B cell (primary cell): ENCODE measurements around the gene KLHL22. TPM values are rescaled to one million over a fixed set of nuclear protein-coding genes. Genes with fewer than 3 reads are reported as not detected.

Experiments
- ATAC-seq: fragments of 200-7000 bp; cut with Tn5 transposase; one replicate; pipeline ENCODE4 v1.10.0; 2021; ENCODE audit warnings: low read depth, mild to moderate bottlenecking, moderate number of reproducible peaks, moderate library complexity
- CTCF ChIA-PET: fragments of 350-600 bp; sonication (Branson Sonifier 250); formaldehyde crosslinking; loops from one replicate; lab custom pipeline; 2021; ENCODE audit warnings: antibody characterized with exemption, inconsistent platforms; lab: Charles Lee
- POLR2A ChIA-PET: fragments of 350-600 bp; sonication (Branson Sonifier 250); formaldehyde crosslinking; loops from one replicate; lab custom pipeline; 2021; ENCODE audit warnings: antibody characterized with exemption; lab: Charles Lee
- DNase-seq: peaks from one replicate; pipeline ENCODE4 v3.0.0; 2013
- H2AFZ ChIP-seq: 2 replicates; pipeline ENCODE4 v1.6.1; 2012; ENCODE audit warnings: mild to moderate bottlenecking, low read depth, low read length; ENCODE audit not compliant: insufficient read depth, poor library complexity, severe bottlenecking
- H3K27ac ChIP-seq, 2 donors: 1 replicate in 1 of 2; 2 replicates in 1 of 2; pipeline ENCODE4 v1.5.1; 2012 to 2013; ENCODE audit warnings: low read length in 2 of 2, mild to moderate bottlenecking in 2 of 2, moderate library complexity in 1 of 2
- H3K27me3 ChIP-seq, 4 experiments: fragments of 200-600 bp in 1 of 4; sonication (generic) in 1 of 4; replicated peaks in 1 of 4; 1 replicate in 2 of 4; 2 replicates in 2 of 4; pipeline versions ENCODE4 v1.6.1 to v1.7.0; 2013 to 2016; ENCODE audit warnings: low read length in 3 of 4, mild to moderate bottlenecking in 2 of 4, mixed read lengths in 1 of 4, moderate library complexity in 1 of 4; ENCODE audit not compliant: insufficient read depth in 4 of 4, control insufficient read depth in 3 of 4; ENCODE audit errors: control extremely low read depth in 1 of 4
- H3K36me3 ChIP-seq, 2 experiments: replicated peaks in 1 of 2; 1 replicate in 1 of 2; 2 replicates in 1 of 2; pipeline versions ENCODE4 v1.6.1 to v1.7.1; 2013; ENCODE audit warnings: low read length in 1 of 2; ENCODE audit not compliant: insufficient read depth in 2 of 2, control insufficient read depth in 1 of 2; ENCODE audit errors: control extremely low read depth in 1 of 2, extremely low read depth in 1 of 2
- H3K4me1 ChIP-seq, 2 donors: fragments of 200-600 bp in 1 of 2; sonication (generic) in 1 of 2; 1 replicate in 1 of 2; 2 replicates in 1 of 2; pipeline versions ENCODE4 v1.5.1 to v1.6.1; 2013 to 2017; ENCODE audit warnings: low read length in 2 of 2; ENCODE audit not compliant: control insufficient read depth in 2 of 2, insufficient read depth in 2 of 2
- H3K4me2 ChIP-seq: replicated peaks from 2 replicates; pipeline ENCODE3; 2012; ENCODE audit warnings: mild to moderate bottlenecking, low read depth, low read length; ENCODE audit not compliant: poor library complexity, severe bottlenecking
- H3K4me3 ChIP-seq, 5 experiments: fragments of 200-600 bp in 1 of 5; sonication (generic) in 1 of 5; 1 replicate in 3 of 5; 2 replicates in 2 of 5; pipeline versions ENCODE4 v1.5.1 to v1.7.0; 2011 to 2016; ENCODE audit warnings: low read length in 4 of 5, mild to moderate bottlenecking in 4 of 5, low read depth in 2 of 5, control low read depth in 1 of 5, moderate library complexity in 1 of 5; ENCODE audit not compliant: insufficient read depth in 1 of 5; ENCODE audit errors: control extremely low read depth in 1 of 5, extremely low read depth in 1 of 5
- H3K79me2 ChIP-seq: fragments of 200-600 bp; sonication (generic); one replicate; pipeline ENCODE4 v1.6.0; 2016; ENCODE audit warnings: low read length; ENCODE audit not compliant: control insufficient read depth, insufficient read depth
- H3K9ac ChIP-seq: fragments of 200-600 bp; sonication (generic); 2 replicates; pipeline ENCODE4 v1.6.1; 2017; ENCODE audit warnings: mild to moderate bottlenecking, low read length, moderate library complexity
- H3K9me3 ChIP-seq, 3 donors: one replicate each; pipeline versions ENCODE4 v1.6.1 to v1.7.1; 2013; ENCODE audit warnings: low read length in 2 of 3; ENCODE audit not compliant: control insufficient read depth in 2 of 3, insufficient read depth in 1 of 3; ENCODE audit errors: control extremely low read depth in 1 of 3
- H4K20me1 ChIP-seq: 2 replicates; pipeline ENCODE4 v1.6.0; 2012; ENCODE audit warnings: mild to moderate bottlenecking, low read length; ENCODE audit not compliant: insufficient read depth, control insufficient read depth, poor library complexity, severe bottlenecking
- H3K27ac Mint-ChIP-seq: one replicate; pipeline ENCODE4 v1.8.0; 2021; ENCODE audit warnings: mixed read lengths
- H3K27me3 Mint-ChIP-seq: one replicate; pipeline ENCODE4 v1.8.0; 2021; ENCODE audit warnings: mixed read lengths
- H3K4me1 Mint-ChIP-seq: one replicate; pipeline ENCODE4 v1.8.0; 2021; ENCODE audit warnings: mixed read lengths
- H3K4me3 Mint-ChIP-seq: one replicate; pipeline ENCODE4 v1.8.0; 2021; ENCODE audit warnings: mixed read lengths
- H3K9me3 Mint-ChIP-seq: one replicate; pipeline ENCODE4 v1.8.0; 2022; ENCODE audit warnings: mixed read lengths; ENCODE audit not compliant: insufficient read depth
- CTCF ChIP-seq: fragments of 200-600 bp; IDR thresholded peaks from one replicate; pipeline ENCODE4 v1.8.0; 2022; ENCODE audit warnings: antibody characterized with exemption, mild to moderate bottlenecking
- EZH2 ChIP-seq: IDR thresholded peaks from 2 replicates; pipeline ENCODE4 v1.6.1; 2012; ENCODE audit warnings: borderline replicate concordance, low read depth, mild to moderate bottlenecking, moderate library complexity, low read length; ENCODE audit not compliant: insufficient read depth, poor library complexity, severe bottlenecking
- WGBS: methylation state at CpG from one replicate; pipeline ENCODE4 v1.1.5; 2013; ENCODE audit warnings: missing lambda C conversion rate; ENCODE audit not compliant: insufficient coverage; 5-methylcytosine and 5-hydroxymethylcytosine counted together
- intact Hi-C: fragments of 100-400 bp; cut with micrococcal nuclease; formaldehyde crosslinking; loops from one replicate; pipeline ENCODE4 v1.10.0; 2022
- polyA plus RNA-seq: library from polyadenylated mRNA; depleted of rRNA; stranded (reverse); fragments of >200 nt; gene quantifications from 2 replicates; pipeline ENCODE4 v1.2.3, GENCODE V29; 2012
- total RNA-seq, 2 donors: library from RNA; stranded (reverse); fragments of 120-200 nt in 1 of 2; gene quantifications; 1 replicate in 1 of 2; 2 replicates in 1 of 2; pipeline versions ENCODE4 v1.2.3 to v1.2.4, GENCODE V29; 2013 to 2022

Gene KLHL22
- total and polyA plus RNA-seq, 2 donors (not counting 1 experiment from before 2014, with no cell fraction given), result 37.0 to 45.6 TPM

DNA sequence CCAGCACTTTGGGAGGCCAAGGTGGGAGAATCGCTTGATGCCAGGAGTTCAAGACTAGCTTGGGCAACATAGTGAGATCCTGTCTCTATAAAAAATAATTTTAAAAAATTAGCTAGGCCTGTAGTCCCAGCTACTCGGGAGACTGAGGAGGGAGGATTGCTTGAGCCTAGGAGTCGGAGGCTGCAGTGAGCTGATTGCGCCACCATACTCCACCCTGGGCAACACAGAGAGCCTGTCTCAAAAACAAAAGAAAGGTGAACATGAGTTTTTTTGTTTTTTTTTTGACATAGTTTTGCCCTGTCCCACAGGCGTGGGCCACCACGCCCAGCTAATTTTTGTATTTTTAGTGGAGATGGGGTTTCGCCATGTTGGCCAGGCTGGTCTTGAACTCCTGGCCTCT, 29.5 kb upstream of the KLHL22 start:
- Histone ChIP-seq H4K20me1 (peaks cover 95% of the 10 kb centered on the region), H2AFZ (no peak overlapping the region), H3K9me3 (no peaks in the 10 kb centered on the region), H3K27me3 (no peaks in the 10 kb centered on the region), H3K79me2 (peaks cover 99% of the 10 kb centered on the region), H3K27ac (no peak overlapping the region), H3K4me3 (no peak overlapping the region), H3K36me3 (peaks cover 5 to 44% of the 10 kb centered on the region in 2 experiments), H3K4me1 (peaks cover 3 to 20% of the 10 kb centered on the region in 2 donors), H3K9ac (no peak overlapping the region), H3K4me2 (no peak overlapping the region)
- H3K4me1 Mint-ChIP-seq, result peaks cover 29% of the 10 kb centered on the region
- H3K27ac Mint-ChIP-seq, result no peak overlapping the region
- no peaks in the 10 kb centered on the region for H3K9me3 Mint-ChIP-seq
- WGBS, result 93% methylated on average over 2 of the region's 7 CpGs
- ChIA-PET CTCF (interaction anchor here (1.9 kb wide), 1 partner anchor 69 kb away, joined by 5 read pairs; no protein-coding TSS in a partner anchor), POLR2A (interaction anchor here (0.7 kb wide), 1 partner anchor 15 kb away, joined by 7 read pairs; no protein-coding TSS in a partner anchor)
- ATAC-seq (no peak), DNase-seq (no peak)
- H3K27me3 Mint-ChIP-seq, result no peaks in the 10 kb centered on the region
- no peak overlapping the region for H3K4me3 Mint-ChIP-seq
- TF ChIP-seq EZH2 (no peak), CTCF (no peak)
- intact Hi-C loops, result no loop called here

DNA sequence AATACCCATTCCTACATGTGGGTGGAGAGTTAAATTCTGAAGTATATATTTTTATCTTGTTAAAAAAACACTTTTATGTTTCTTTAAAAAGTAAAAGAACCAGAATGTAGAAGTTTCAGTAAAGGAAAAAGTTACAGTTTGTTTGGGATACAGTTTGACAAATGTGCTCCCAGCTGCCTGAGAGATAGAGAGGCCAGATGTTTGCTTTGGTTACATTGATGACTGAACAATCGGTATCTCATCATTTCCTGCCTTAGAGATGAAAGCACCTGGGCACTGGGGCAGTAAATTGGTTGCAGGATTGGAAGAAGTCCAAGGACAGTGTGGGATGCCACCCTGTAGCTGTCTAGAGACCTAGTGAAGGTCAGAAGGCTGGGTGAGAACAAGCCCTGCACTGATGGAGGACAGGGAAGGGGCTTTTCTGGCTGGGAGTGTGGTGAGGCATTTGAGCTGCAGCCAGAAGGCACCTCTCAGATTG, 28.4 kb upstream of the KLHL22 start:
- Histone ChIP-seq H3K4me2 (no peak overlapping the region), H4K20me1 (peaks cover 95% of the 10 kb centered on the region), H3K27ac (no peak overlapping the region), H3K9ac (no peak overlapping the region), H3K36me3 (peaks cover 5 to 51% of the 10 kb centered on the region in 2 experiments), H3K4me1 (peaks cover 3 to 20% of the 10 kb centered on the region in 2 donors), H2AFZ (no peak overlapping the region), H3K27me3 (no peaks in the 10 kb centered on the region), H3K4me3 (no peak overlapping the region), H3K9me3 (no peaks in the 10 kb centered on the region), H3K79me2 (peaks cover 99% of the 10 kb centered on the region)
- DNase-seq (no peak), ATAC-seq (no peak)
- TF ChIP-seq CTCF (no peak), EZH2 (no peak)
- no peaks in the 10 kb centered on the region for H3K27me3 Mint-ChIP-seq
- CTCF ChIA-PET, result interaction anchor here (1.6 to 1.9 kb wide), 2 partner anchors 40 to 68 kb away, joined by 4 to 5 read pairs; no protein-coding TSS in a partner anchor
- no peak overlapping the region for H3K27ac Mint-ChIP-seq
- POLR2A ChIA-PET, result no interaction called here
- H3K4me1 Mint-ChIP-seq, result peaks cover 30% of the 10 kb centered on the region
- intact Hi-C loops, result no loop called here
- H3K4me3 Mint-ChIP-seq, result no peak overlapping the region
- H3K9me3 Mint-ChIP-seq, result no peaks in the 10 kb centered on the region
- whole genome bisulfite sequencing, result 0% methylated on average over 1 of the region's 1 CpG
